Muscle of arm (tissue), 12 donors: ENCODE measurements around the gene GPR107. TPM values are rescaled to one million over a fixed set of nuclear protein-coding genes. Genes with fewer than 3 reads are reported as not detected.

Source experiments
- DNase-seq: peaks from one replicate; pipeline ENCODE4 v3.0.0-alpha.2; 2013
- polyA plus RNA-seq, 12 donors: library from polyadenylated mRNA; unstranded; fragments of 120-200 nt; gene quantifications; one replicate each; pipeline ENCODE4 v1.2.1, GENCODE V29; 2013; ENCODE audit not compliant: insufficient read length in 12 of 12

GPR107 gene
- polyA plus RNA-seq, 12 donors = 32.6 to 40.6 (median 37.8) TPM; not detected in 1

- no peak for DNase-seq
These were observed 128.1 kb downstream of the GPR107 start for GRCh38 chr9:130181678-130182380.

- DNase-seq = no peak
These were observed 128.7 kb downstream of the GPR107 start for GRCh38 chr9:130182381-130182909.

- no peak for DNase-seq
These were observed 129.5 kb downstream of the GPR107 start for GRCh38 chr9:130183133-130183762.

GRCh38 chr9:130185017-130185416 is 131.3 kb downstream of the GPR107 start:
- DNase-seq = no peak

- no peak for DNase-seq
These were observed 131.9 kb downstream of the GPR107 start for GRCh38 chr9:130185490-130186031.

GRCh38 chr9:130186051-130186450 is 132.3 kb downstream of the GPR107 start:
- DNase-seq = no peak

GRCh38 chr9:130186839-130187522 is 133.3 kb downstream of the GPR107 start:
- DNase-seq = no peak

GRCh38 chr9:130187523-130187846 is 133.8 kb downstream of the GPR107 start:
- no peak for DNase-seq

GRCh38 chr9:130188860-130189481 is 135.3 kb downstream of the GPR107 start:
- DNase-seq = no peak

Other genes with a start within 250 kb of the GPR107 start
- 10 to 100 TPM in 11 of 12 donors, not detected in 1; 21.5 to 31.6 (median 24.9) TPM for gene TOR1A, start 229.8 kb upstream of the GPR107 start, polyA plus RNA-seq
- 1,000 to 10,000 TPM in 1 of 12 donors, 10 to 100 TPM in 11; 41.1 to 1,914 (median 51.9) TPM for gene C9orf78, start 218.6 kb upstream of the GPR107 start, polyA plus RNA-seq
- 10 to 100 TPM in 8 of 12 donors, 1 to 10 TPM in 3, not detected in 1; 8.5 to 22.2 (median 11.4) TPM for gene USP20, start 218.4 kb upstream of the GPR107 start, polyA plus RNA-seq
- 10 to 100 TPM in 11 of 12 donors, not detected in 1; 14.8 to 67.8 (median 19.9) TPM for gene FNBP1, start 10.7 kb upstream of the GPR107 start, polyA plus RNA-seq
- gene NCS1, start 118.5 kb downstream of the GPR107 start, polyA plus RNA-seq = 10 to 100 TPM in 11 of 12 donors, not detected in 1; 40.6 to 73.1 (median 50.0) TPM
- 10 to 100 TPM in 3 of 12 donors, 1 to 10 TPM in 8, not detected in 1; 4.8 to 19.1 (median 8.6) TPM for gene HMCN2, start 211.9 kb downstream of the GPR107 start, polyA plus RNA-seq